ENCODE results near the gene POLR3E.

- TF ChIP-seq, protein P1, sequence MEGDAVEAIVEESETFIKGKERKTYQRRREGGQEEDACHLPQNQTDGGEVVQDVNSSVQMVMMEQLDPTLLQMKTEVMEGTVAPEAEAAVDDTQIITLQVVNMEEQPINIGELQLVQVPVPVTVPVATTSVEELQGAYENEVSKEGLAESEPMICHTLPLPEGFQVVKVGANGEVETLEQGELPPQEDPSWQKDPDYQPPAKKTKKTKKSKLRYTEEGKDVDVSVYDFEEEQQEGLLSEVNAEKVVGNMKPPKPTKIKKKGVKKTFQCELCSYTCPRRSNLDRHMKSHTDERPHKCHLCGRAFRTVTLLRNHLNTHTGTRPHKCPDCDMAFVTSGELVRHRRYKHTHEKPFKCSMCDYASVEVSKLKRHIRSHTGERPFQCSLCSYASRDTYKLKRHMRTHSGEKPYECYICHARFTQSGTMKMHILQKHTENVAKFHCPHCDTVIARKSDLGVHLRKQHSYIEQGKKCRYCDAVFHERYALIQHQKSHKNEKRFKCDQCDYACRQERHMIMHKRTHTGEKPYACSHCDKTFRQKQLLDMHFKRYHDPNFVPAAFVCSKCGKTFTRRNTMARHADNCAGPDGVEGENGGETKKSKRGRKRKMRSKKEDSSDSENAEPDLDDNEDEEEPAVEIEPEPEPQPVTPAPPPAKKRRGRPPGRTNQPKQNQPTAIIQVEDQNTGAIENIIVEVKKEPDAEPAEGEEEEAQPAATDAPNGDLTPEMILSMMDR (IDR thresholded peaks at IDR 0.05) = no peak
- TF ChIP-seq POLR2A (IDR thresholded peaks at IDR 0.05) = no peak
Measured at GRCh38 chr16:22270525-22270924, 26.7 kb upstream of the POLR3E start.
